Medulla oblongata (tissue), 1 donor: ENCODE results near the gene AHI1.
"Not testable (repeated sequence)": the region's sequence is repeated elsewhere in the genome, so short reads cannot be mapped to it uniquely, and the experiment has no call there.

Experiments
- DNase-seq: peaks from one replicate; pipeline ENCODE4 v3.0.0-alpha.2; 2015; ENCODE audit errors: extremely low spot score

AHI1 gene

GRCh38 chr6:135261872-135262725 is 235.4 kb downstream of the AHI1 start:
- no peak for DNase-seq

- DNase-seq = no peak
Measured at GRCh38 chr6:135260612-135261011, 236.9 kb downstream of the AHI1 start.

DNA sequence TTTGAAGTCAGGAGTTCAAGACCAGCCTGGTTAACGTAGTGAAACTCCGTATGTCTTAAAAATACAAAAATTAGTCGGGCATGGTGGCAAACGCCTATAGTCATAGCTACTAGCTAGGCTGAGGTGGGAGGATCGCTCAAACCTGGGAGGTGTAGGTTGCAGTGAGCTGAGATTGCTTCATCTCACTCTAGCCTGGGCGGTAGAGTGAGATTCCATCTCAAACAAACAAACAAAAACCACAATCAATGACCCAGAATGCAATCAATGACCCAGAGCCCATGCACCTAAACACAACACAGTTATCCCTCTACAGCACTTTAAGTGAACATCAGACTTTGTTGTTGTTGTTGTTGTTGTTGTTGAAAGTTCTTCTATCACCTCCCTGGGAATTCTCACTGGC is 238.6 kb downstream of the AHI1 start:
- DNase-seq = no peak

DNA sequence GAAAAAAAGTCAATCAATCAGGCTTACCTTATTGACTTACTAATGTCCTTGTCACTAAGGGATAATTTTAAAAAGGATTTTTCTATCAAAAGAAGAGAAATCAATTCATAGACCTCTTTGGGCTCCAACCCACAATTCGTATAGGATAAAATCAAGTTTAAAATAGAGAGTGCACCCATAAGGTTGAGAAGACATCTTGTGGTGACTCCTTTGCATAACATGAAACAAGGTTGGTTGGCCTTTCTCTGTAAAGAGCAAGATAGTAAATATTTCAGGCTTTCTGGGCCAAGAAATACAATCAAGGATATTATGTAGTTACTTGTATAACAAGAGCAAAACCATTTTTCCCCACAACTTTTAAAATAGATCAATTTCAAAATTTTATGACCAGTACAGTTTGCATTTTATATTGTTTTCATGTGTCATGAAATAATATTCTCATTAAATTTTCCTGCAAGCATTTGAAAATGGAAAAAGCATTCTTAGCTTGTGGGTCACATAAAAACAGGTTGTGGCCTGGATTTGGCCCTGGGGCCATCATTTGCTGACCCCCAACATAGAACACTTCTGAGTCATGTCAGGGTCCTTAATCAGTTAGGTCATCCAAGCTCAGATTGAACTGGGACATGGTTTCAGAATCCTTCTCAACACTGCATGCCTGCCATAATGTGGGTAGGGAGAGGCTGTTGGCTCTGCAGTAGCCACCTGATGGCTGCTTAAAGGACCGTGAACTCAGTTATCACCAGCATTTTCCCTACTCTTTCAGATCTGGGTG is 239.7 kb downstream of the AHI1 start:
- no peak for DNase-seq

DNA sequence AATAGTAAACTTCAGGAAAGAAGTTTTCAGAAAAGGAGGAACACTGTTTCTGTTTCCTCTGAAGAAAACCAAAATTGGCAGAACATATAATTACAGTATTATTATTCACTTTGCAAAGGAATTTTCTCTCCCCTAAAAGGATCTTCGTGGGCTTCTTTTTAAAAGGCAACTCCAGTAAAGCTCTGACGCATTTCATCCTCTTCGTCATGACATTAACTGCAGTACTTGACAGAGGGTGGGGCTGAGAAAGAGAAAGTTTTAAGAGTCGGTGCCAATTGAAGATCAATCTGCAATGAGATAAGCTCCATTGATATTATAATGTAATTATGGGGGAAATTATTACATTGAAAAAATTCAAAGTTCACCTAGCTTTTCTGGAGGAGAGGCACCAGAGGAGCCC is 240.7 kb downstream of the AHI1 start:
- no peak for DNase-seq

GRCh38 chr6:135254471-135254870 is 243.1 kb downstream of the AHI1 start:
- no peak for DNase-seq

- no peak for DNase-seq
Measured at GRCh38 chr6:135251498-135252441, 245.8 kb downstream of the AHI1 start.

- peak; percentile 31 for DNase-seq
Measured at GRCh38 chr6:135250751-135251497, 246.6 kb downstream of the AHI1 start.

GRCh38 chr6:135250234-135250633 is 247.3 kb downstream of the AHI1 start:
- DNase-seq = no peak

- not testable (repeated sequence) for DNase-seq
Measured at GRCh38 chr6:135246412-135247012, 251.0 kb downstream of the AHI1 start.

DNA sequence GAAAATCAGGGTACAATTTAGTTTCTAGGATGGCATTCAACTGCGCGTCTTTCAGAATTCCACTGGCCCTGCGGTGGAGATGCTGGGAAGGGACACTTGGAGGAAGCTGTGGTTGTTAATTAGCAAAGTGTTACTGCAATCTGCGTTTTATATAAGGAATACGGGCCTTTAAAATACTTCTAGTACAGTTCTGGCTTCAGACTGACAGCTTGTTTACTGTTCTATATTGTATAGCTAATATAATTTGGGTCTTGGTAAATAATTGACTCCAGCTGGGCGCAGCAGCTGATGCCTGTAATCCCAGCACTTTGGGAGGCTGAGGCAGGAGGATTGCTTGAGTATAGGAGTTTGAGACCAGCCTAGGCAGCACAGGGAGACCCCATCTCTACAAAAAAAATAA is 252.7 kb downstream of the AHI1 start:
- DNase-seq = no peak

DNA sequence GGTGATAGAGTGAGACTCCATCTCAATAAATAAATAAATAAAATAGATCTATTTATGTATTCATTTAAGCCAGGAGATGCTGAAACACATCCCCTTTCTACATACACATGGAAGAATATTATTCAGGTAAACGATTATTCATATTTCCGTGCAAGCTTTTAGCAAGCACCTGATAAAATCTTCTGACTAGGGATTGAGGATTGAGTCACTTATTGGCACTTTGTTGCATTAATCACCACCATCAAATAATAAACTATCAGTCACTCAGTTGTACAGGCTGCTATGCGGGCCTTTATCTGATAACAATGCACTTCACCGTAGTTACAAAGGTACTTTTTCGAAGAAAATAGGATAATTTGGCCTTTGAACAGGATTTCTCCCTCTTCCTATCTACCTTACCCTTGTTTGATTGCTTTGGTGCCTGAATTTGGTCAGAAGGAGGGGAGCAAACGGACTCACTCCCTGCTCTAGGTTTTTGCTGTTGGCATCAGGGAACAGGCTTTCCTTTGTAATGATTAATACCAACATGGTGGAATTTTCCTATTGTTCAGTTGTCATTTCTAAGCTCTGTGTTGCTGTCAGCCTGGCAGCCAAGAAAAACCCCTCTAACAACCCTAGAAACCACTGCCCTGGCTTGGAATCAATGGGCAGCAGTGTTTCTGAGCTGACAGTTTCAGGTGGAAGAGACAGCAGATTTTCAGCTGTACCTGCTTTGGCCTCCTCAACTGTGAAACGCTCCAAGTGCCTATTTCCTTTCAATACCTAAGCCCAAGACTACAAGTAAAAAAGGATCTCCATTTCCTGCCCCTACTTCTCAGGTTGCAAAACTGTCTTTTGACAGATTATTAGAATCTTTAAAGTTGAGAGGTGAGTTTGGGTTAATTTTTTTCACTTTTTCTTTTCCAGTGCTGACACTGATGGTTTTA is 253.4 kb downstream of the AHI1 start:
- DNase-seq = no peak

DNA sequence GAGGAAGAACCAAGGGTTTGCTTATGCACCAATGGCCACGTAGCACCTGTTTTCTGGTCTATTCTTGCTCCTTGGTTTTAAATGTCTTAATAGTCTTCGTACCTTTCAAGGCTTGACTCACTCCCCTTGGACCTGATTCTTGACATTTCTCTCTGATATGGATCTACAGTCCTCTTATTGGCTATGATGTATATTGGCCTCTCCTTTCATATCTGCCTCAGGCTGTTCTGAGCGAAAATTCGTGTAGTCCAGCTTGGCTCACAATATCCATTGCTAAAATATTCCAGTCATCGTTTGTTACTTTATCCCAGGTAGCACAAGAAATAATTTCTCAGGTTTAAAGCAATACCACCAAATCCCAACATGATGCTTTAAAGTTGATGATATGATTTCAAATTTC is 256.8 kb downstream of the AHI1 start:
- DNase-seq = no peak

GRCh38 chr6:135236732-135237131 is 260.8 kb downstream of the AHI1 start:
- no peak for DNase-seq

- no peak for DNase-seq
Measured at GRCh38 chr6:135236319-135236718, 261.2 kb downstream of the AHI1 start.

DNA sequence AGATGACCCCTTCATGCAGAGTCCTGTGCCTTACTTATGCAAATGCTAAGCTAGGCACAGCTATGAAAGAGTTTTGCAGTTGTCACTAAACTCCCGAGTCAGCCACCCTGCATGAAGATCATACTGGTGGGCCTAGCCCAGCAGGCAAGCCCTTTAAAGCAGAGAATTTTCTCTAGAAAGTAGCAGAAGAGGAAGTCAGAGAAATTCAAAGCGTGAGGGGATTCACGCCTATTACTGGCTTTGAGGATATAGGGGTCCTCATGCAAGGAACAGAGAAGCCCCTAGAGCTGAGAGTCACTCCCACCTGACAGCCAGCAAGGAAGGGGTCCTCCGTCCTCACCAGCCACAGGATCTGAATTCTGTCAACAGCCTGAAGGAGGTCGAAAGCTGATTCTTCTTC is 261.8 kb downstream of the AHI1 start:
- DNase-seq = no peak

DNA sequence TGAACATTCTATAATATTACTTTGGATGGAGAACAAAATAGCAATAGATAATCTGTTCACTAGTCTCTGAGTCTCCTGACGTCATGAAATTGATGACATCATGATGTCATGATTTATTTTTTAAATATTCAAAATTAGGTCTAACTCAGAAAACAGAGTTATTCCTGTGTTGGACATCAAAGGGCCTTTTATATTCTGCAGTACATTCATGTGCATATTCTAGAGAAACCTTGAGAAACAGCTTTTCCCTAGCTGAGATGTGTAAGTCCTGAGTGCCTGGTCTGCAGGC is 263.1 kb downstream of the AHI1 start:
- DNase-seq = no peak

DNA sequence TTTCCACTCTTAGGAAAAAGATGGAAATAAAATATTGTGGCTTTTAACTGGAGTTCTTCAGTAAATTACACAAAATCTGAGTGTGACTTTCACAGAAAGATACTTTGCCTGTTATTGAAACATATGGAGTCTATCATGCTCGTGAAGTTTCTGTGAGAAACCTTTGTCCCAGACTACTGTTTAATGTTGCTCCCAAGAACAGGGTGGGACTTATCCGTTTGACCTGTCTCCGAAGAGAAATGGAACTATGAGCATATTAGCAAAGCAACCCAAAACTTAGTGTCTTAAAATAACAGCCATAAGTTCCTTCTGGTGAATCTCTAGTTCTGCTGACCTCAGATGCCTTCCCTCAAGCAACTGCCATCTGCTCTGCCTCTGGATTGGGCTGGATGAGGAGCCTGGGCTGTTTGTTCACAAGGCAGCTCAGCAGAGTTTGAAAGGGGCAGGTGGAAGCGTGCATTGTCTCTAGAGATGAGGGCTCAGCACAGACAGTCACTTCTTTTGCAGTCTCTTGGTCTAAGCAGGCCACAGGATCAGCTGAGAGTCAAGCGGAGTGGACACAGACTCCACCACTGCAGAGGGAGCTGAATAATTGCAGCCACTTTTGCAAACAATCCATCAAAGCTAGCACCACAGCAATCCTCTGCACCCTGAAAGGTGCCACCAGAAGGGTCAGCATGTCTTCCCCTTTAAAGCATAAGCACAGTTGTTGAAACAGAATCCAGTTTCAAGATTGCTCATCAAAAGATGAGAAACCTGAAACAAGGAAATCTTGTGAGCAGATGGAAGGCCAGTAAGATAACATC is 263.7 kb downstream of the AHI1 start:
- DNase-seq = no peak
